OCI-LY3 (cell line): Measurements from ENCODE around the gene PTPRR.

Experiments
- H2AFZ ChIP-seq: fragments of 200-600, 300-600 bp; shearing (Covaris generic); 2 replicates; pipeline ENCODE4 v1.6.0; 2014; ENCODE audit warnings: antibody characterized with exemption, low read depth, low read length
- H3K27ac ChIP-seq: fragments of 200-600, 300-600 bp; sonication (generic); 2 replicates; pipeline ENCODE4 v1.5.1; 2014; ENCODE audit warnings: mild to moderate bottlenecking, low read length, moderate library complexity, mixed read lengths
- H3K27me3 ChIP-seq: fragments of 200-600, 300-600 bp; sonication (generic); 2 replicates; pipeline ENCODE4 v1.6.1; 2014; ENCODE audit warnings: low read depth, low read length, mixed read lengths
- H3K36me3 ChIP-seq: fragments of 200-600, 300-600 bp; sonication (generic); replicated peaks from 2 replicates; pipeline ENCODE3; 2014; ENCODE audit warnings: low read depth, low read length, mixed read lengths
- H3K4me1 ChIP-seq: fragments of 300-600, 200-600 bp; sonication (generic); 2 replicates; pipeline ENCODE4 v1.6.1; 2014; ENCODE audit warnings: low read length, mixed read lengths
- H3K4me2 ChIP-seq: fragments of 200-600, 300-600 bp; sonication (generic); 2 replicates; pipeline ENCODE4 v1.6.1; 2014; ENCODE audit warnings: low read length, mixed read lengths
- H3K4me3 ChIP-seq: fragments of 300-600, 200-600 bp; sonication (generic); 2 replicates; pipeline ENCODE4 v1.5.1; 2014; ENCODE audit warnings: antibody characterized with exemption, mild to moderate bottlenecking, low read length, moderate library complexity
- H3K79me2 ChIP-seq: fragments of 300-600, 200-600 bp; shearing (Covaris generic); 2 replicates; pipeline ENCODE4 v1.6.1; 2014; ENCODE audit warnings: mild to moderate bottlenecking, low read length, mixed read lengths
- H3K9ac ChIP-seq: fragments of 300-600, 200-600 bp; shearing (Covaris generic); 2 replicates; pipeline ENCODE4 v1.6.0; 2014; ENCODE audit warnings: mild to moderate bottlenecking, low read length, moderate library complexity
- H3K9me3 ChIP-seq: fragments of 200-600, 300-600 bp; shearing (Covaris generic); 2 replicates; pipeline ENCODE4 v1.6.1; 2014; ENCODE audit warnings: low read length, mixed read lengths; ENCODE audit not compliant: insufficient read depth
- H4K20me1 ChIP-seq: fragments of 200-600, 300-600 bp; sonication (generic); 2 replicates; pipeline ENCODE4 v1.6.1; 2016; ENCODE audit warnings: low read length, mixed read lengths; ENCODE audit not compliant: insufficient read depth
- CTCF ChIP-seq: fragments of 200-600, 300-600 bp; sonication (generic); IDR thresholded peaks from 2 replicates; pipeline ENCODE4 v1.5.1; 2014; ENCODE audit warnings: antibody characterized with exemption, low read length, low read depth
- EZH2phosphoT487 ChIP-seq: fragments of 200-600 bp; shearing (Covaris generic); IDR thresholded peaks from 2 replicates; pipeline ENCODE4 v1.6.1; 2018; ENCODE audit warnings: antibody characterized with exemption, mixed run types, low read depth

Gene PTPRR

GRCh38 chr12:70919176-70919575 lies 1.4 kb downstream of the PTPRR start:
- peaks cover 7% of the 10 kb centered on the region; the same call in 1 of the 2 replicates for H3K27me3 ChIP-seq
- no peaks in the 10 kb centered on the region for H3K4me1 ChIP-seq
- no peaks in the 10 kb centered on the region for H3K9me3 ChIP-seq
- H3K36me3 ChIP-seq, result no peaks in the 10 kb centered on the region
- no peak overlapping the region for H3K4me2 ChIP-seq
- H3K79me2 ChIP-seq, result no peaks in the 10 kb centered on the region
- no peaks in the 10 kb centered on the region for H4K20me1 ChIP-seq
- no peak overlapping the region for H3K27ac ChIP-seq
- H2AFZ ChIP-seq, result no peak overlapping the region
- H3K9ac ChIP-seq, result no peak overlapping the region
- TF ChIP-seq CTCF, result no peak
- no peak for TF ChIP-seq EZH2phosphoT487
- H3K4me3 ChIP-seq, result no peak overlapping the region

GRCh38 chr12:70918321-70918720 lies 2.2 kb downstream of the PTPRR start:
- no peaks in the 10 kb centered on the region for H3K4me1 ChIP-seq
- H3K4me3 ChIP-seq, result no peak overlapping the region
- H4K20me1 ChIP-seq, result no peaks in the 10 kb centered on the region
- no peak overlapping the region for H3K4me2 ChIP-seq
- no peaks in the 10 kb centered on the region for H3K9me3 ChIP-seq
- no peak overlapping the region for H3K27ac ChIP-seq
- H3K36me3 ChIP-seq, result no peaks in the 10 kb centered on the region
- no peak for TF ChIP-seq CTCF
- no peak for TF ChIP-seq EZH2phosphoT487
- no peaks in the 10 kb centered on the region for H3K79me2 ChIP-seq
- no peak overlapping the region for H2AFZ ChIP-seq
- H3K27me3 ChIP-seq, result peaks cover 7% of the 10 kb centered on the region
- H3K9ac ChIP-seq, result no peak overlapping the region

GRCh38 chr12:70910666-70911065 lies 9.9 kb downstream of the PTPRR start:
- Histone ChIP-seq H3K4me3 (no peak overlapping the region), H3K27ac (no peak overlapping the region), H3K79me2 (no peaks in the 10 kb centered on the region), H3K27me3 (no peaks in the 10 kb centered on the region; the same call in none of the 2 replicates), H3K36me3 (no peaks in the 10 kb centered on the region), H3K9ac (no peak overlapping the region), H3K9me3 (no peaks in the 10 kb centered on the region), H3K4me1 (no peaks in the 10 kb centered on the region), H4K20me1 (no peaks in the 10 kb centered on the region), H3K4me2 (no peak overlapping the region), H2AFZ (no peak overlapping the region)
- no peak for TF ChIP-seq CTCF
- TF ChIP-seq EZH2phosphoT487, result no peak

- no peak overlapping the region for H3K27ac ChIP-seq
- H3K4me1 ChIP-seq, result no peaks in the 10 kb centered on the region
- TF ChIP-seq EZH2phosphoT487, result no peak
- TF ChIP-seq CTCF, result no peak
- H3K4me3 ChIP-seq, result no peak overlapping the region
- H3K27me3 ChIP-seq, result no peaks in the 10 kb centered on the region; the same call in 1 of the 2 replicates
- no peaks in the 10 kb centered on the region for H3K9me3 ChIP-seq
- no peak overlapping the region for H3K4me2 ChIP-seq
- no peaks in the 10 kb centered on the region for H3K36me3 ChIP-seq
- H4K20me1 ChIP-seq, result no peaks in the 10 kb centered on the region
- no peaks in the 10 kb centered on the region for H3K79me2 ChIP-seq
- H2AFZ ChIP-seq, result no peak overlapping the region
- H3K9ac ChIP-seq, result no peak overlapping the region
Observed at GRCh38 chr12:70908978-70909377, 11.6 kb downstream of the PTPRR start.
